ENCODE results near the gene ACY1.

Gene ACY1

GRCh38 chr3:51945926-51946705 is 37.2 kb upstream of the ACY1 start:
- DNase-seq: peak; percentile 11

GRCh38 chr3:51946796-51947195 is 36.5 kb upstream of the ACY1 start:
- peak; percentile 9 for DNase-seq

- DNase-seq: peak; percentile 12
Measured at GRCh38 chr3:51947215-51947900, 36.0 kb upstream of the ACY1 start.

GRCh38 chr3:51948016-51948580 is 35.2 kb upstream of the ACY1 start:
- DNase-seq: no peak

GRCh38 chr3:51949121-51949520 is 34.2 kb upstream of the ACY1 start:
- DNase-seq: no peak

- no peak for DNase-seq
Measured at GRCh38 chr3:51950899-51951298, 32.4 kb upstream of the ACY1 start.

- DNase-seq: no peak
Measured at GRCh38 chr3:51953445-51953844, 29.9 kb upstream of the ACY1 start.

- DNase-seq: no peak
Measured at GRCh38 chr3:51954105-51954504, 29.2 kb upstream of the ACY1 start.

GRCh38 chr3:51954713-51955112 is 28.6 kb upstream of the ACY1 start:
- DNase-seq: no peak

GRCh38 chr3:51955175-51955892 is 28.0 kb upstream of the ACY1 start, which contains the start of gene GPR62:
Gene GPR62, plus strand, starts transcription at chr3:51955381. Its CDS starts 272 bp downstream, at chr3:51955653.
- no peak for DNase-seq

- DNase-seq: peak; percentile 78
Measured at GRCh38 chr3:51955893-51956770, 27.2 kb upstream of the ACY1 start.

GRCh38 chr3:51957520-51958205 is 25.7 kb upstream of the ACY1 start:
- no peak for DNase-seq

- DNase-seq: no peak
Measured at GRCh38 chr3:51958603-51959521, 24.5 kb upstream of the ACY1 start.

GRCh38 chr3:51959651-51960050 is 23.7 kb upstream of the ACY1 start:
- DNase-seq: no peak

GRCh38 chr3:51960386-51960785 is 22.9 kb upstream of the ACY1 start:
- DNase-seq: no peak

- no peak for DNase-seq
Measured at GRCh38 chr3:51961011-51961410, 22.3 kb upstream of the ACY1 start.

- no peak for DNase-seq
Measured at GRCh38 chr3:51961602-51962569, 21.4 kb upstream of the ACY1 start.

GRCh38 chr3:51962854-51963530 is 20.3 kb upstream of the ACY1 start:
- DNase-seq: peak; percentile 71
